Smooth muscle cell (in vitro differentiated cells): ENCODE results near the gene WDR27. TPM values are rescaled to one million over a fixed set of nuclear protein-coding genes. Genes with fewer than 3 reads are reported as not detected.

ENCODE experiments used
- DNase-seq: peaks from one replicate; lab custom pipeline; 2025; ENCODE audit not compliant: unreplicated experiment; lab: John Stamatoyannopoulos, UW
- H2AFZ ChIP-seq: fragments of 200-600 bp; sonication (generic); 2 replicates; pipeline ENCODE4 v1.6.0; 2016; ENCODE audit warnings: antibody characterized with exemption, low read depth, mild to moderate bottlenecking
- H3F3A ChIP-seq: fragments of 200-600 bp; sonication (generic); 2 replicates; pipeline ENCODE4 v1.6.0; 2017; ENCODE audit warnings: antibody characterized with exemption, low read depth
- H3K27ac ChIP-seq: fragments of 200-600 bp; sonication (generic); 2 replicates; pipeline ENCODE4 v1.5.1; 2016; ENCODE audit warnings: low read depth, mild to moderate bottlenecking
- H3K27me3 ChIP-seq: fragments of 200-600 bp; sonication (generic); 2 replicates; pipeline ENCODE4 v1.6.1; 2016; ENCODE audit warnings: low read depth, mild to moderate bottlenecking
- H3K36me3 ChIP-seq: fragments of 200-600 bp; sonication (generic); 2 replicates; pipeline ENCODE4 v1.5.1; 2016; ENCODE audit warnings: low read depth
- H3K4me1 ChIP-seq: fragments of 200-600 bp; sonication (generic); 2 replicates; pipeline ENCODE4 v1.5.1; 2016; ENCODE audit warnings: low read depth
- H3K4me2 ChIP-seq: fragments of 200-600 bp; sonication (generic); 2 replicates; pipeline ENCODE4 v1.6.0; 2016; ENCODE audit warnings: mild to moderate bottlenecking
- H3K4me3 ChIP-seq: fragments of 200-600 bp; sonication (generic); 2 replicates; pipeline ENCODE4 v1.5.1; 2016; ENCODE audit warnings: mild to moderate bottlenecking
- H3K79me2 ChIP-seq: fragments of 200-600 bp; sonication (generic); 2 replicates; pipeline ENCODE4 v1.6.0; 2016; ENCODE audit warnings: low read depth, mild to moderate bottlenecking
- H3K9ac ChIP-seq: fragments of 200-600 bp; sonication (generic); 2 replicates; pipeline ENCODE4 v1.6.0; 2016; ENCODE audit warnings: low read depth
- H3K9me3 ChIP-seq: fragments of 200-600 bp; sonication (generic); replicated peaks from 2 replicates; pipeline ENCODE4 v1.5.1; 2016; ENCODE audit warnings: low read depth
- H4K20me1 ChIP-seq: fragments of 200-600 bp; sonication (generic); 2 replicates; pipeline ENCODE4 v1.6.0; 2016; ENCODE audit warnings: low read depth
- CTCF ChIP-seq: fragments of 200-600 bp; sonication (generic); IDR thresholded peaks from 2 replicates; pipeline ENCODE4 v1.5.1; 2017; ENCODE audit warnings: borderline replicate concordance, mild to moderate bottlenecking, antibody characterized with exemption; ENCODE audit not compliant: insufficient read depth, poor library complexity, severe bottlenecking
- WGBS: methylation state at CpG from one replicate; pipeline ENCODE4 v1.1.7; 2016; ENCODE audit warnings: low lambda C conversion rate; 5-methylcytosine and 5-hydroxymethylcytosine counted together
- polyA plus RNA-seq: library from polyadenylated mRNA; unstranded; fragments of >200 nt; fragmentation: Nextera tagmentation; extraction: Ambion mirVana; gene quantifications from 2 replicates; pipeline ENCODE4 v1.2.1, GENCODE V29; 2016
- total RNA-seq: library from RNA; depleted of rRNA; stranded (reverse); fragments of >200 nt; gene quantifications from 2 replicates; pipeline ENCODE4 v1.2.3, GENCODE V29; 2014

WDR27 gene
- total and polyA plus RNA-seq, 2 experiments from 2014 or later, result 26.0 to 47.0 TPM

- H3F3A ChIP-seq, result no peaks in the 10 kb centered on the region
- TF ChIP-seq CTCF, result no peak
- no peaks in the 10 kb centered on the region for H3K79me2 ChIP-seq
- H3K36me3 ChIP-seq, result no peaks in the 10 kb centered on the region
- H4K20me1 ChIP-seq, result no peaks in the 10 kb centered on the region
- 84% methylated on average over 1 of the region's 1 CpG for WGBS
- DNase-seq, result no peak
- no peak overlapping the region for H3K27ac ChIP-seq
- H3K4me2 ChIP-seq, result no peak overlapping the region
- H3K4me3 ChIP-seq, result no peak overlapping the region
- no peaks in the 10 kb centered on the region for H3K4me1 ChIP-seq
- H3K9me3 ChIP-seq, result no peaks in the 10 kb centered on the region
- no peak overlapping the region for H2AFZ ChIP-seq
- no peak overlapping the region for H3K9ac ChIP-seq
- H3K27me3 ChIP-seq, result no peaks in the 10 kb centered on the region
These were observed 284.7 kb downstream of the WDR27 start for GRCh38 chr6:169417101-169417500.

GRCh38 chr6:169416249-169416648, 285.6 kb downstream of the WDR27 start:
- Histone ChIP-seq H3K9ac (no peak overlapping the region), H3K36me3 (no peaks in the 10 kb centered on the region), H3K4me3 (no peak overlapping the region), H2AFZ (no peak overlapping the region), H3K27me3 (no peaks in the 10 kb centered on the region), H3F3A (no peaks in the 10 kb centered on the region), H4K20me1 (no peaks in the 10 kb centered on the region), H3K9me3 (no peaks in the 10 kb centered on the region), H3K79me2 (no peaks in the 10 kb centered on the region), H3K27ac (no peak overlapping the region), H3K4me1 (no peaks in the 10 kb centered on the region), H3K4me2 (no peak overlapping the region)
- 98% methylated on average over 3 of the region's 3 CpGs for WGBS
- TF ChIP-seq CTCF, result no peak
- DNase-seq, result no peak

GRCh38 chr6:169415179-169415578, 286.6 kb downstream of the WDR27 start:
- H2AFZ ChIP-seq, result no peak overlapping the region

More at GRCh38 chr6:169415179-169415578, 286.6 kb downstream of the WDR27 start:
- Histone ChIP-seq H3K4me2 (no peak overlapping the region), H3K9me3 (no peaks in the 10 kb centered on the region), H3K27me3 (no peaks in the 10 kb centered on the region), H3K9ac (no peak overlapping the region), H3K36me3 (no peaks in the 10 kb centered on the region), H3K4me3 (no peak overlapping the region), H4K20me1 (no peaks in the 10 kb centered on the region), H3K27ac (no peak overlapping the region), H3K79me2 (no peaks in the 10 kb centered on the region), H3K4me1 (no peaks in the 10 kb centered on the region), H3F3A (no peaks in the 10 kb centered on the region)
- DNase-seq, result no peak
- WGBS, result 90% methylated on average over 4 of the region's 4 CpGs
- TF ChIP-seq CTCF, result no peak
